Measurements from ENCODE around the gene TMEM222.

TMEM222 gene

GRCh38 chr1:27314737-27315136, 7.2 kb upstream of the TMEM222 start:
- no peak for DNase-seq (ENCODE audit: low read depth)
- H3K4me3 ChIP-seq (ENCODE audit: low read depth, low read length), result no peak overlapping the region
- TF ChIP-seq, protein P1, sequence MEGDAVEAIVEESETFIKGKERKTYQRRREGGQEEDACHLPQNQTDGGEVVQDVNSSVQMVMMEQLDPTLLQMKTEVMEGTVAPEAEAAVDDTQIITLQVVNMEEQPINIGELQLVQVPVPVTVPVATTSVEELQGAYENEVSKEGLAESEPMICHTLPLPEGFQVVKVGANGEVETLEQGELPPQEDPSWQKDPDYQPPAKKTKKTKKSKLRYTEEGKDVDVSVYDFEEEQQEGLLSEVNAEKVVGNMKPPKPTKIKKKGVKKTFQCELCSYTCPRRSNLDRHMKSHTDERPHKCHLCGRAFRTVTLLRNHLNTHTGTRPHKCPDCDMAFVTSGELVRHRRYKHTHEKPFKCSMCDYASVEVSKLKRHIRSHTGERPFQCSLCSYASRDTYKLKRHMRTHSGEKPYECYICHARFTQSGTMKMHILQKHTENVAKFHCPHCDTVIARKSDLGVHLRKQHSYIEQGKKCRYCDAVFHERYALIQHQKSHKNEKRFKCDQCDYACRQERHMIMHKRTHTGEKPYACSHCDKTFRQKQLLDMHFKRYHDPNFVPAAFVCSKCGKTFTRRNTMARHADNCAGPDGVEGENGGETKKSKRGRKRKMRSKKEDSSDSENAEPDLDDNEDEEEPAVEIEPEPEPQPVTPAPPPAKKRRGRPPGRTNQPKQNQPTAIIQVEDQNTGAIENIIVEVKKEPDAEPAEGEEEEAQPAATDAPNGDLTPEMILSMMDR (IDR thresholded peaks at IDR 0.05; ENCODE audit: low read depth, low read length), result no peak
- TF ChIP-seq MAX (IDR thresholded peaks at IDR 0.05; ENCODE audit: low read depth, low read length) (no peak), MYC (IDR thresholded peaks at IDR 0.05; ENCODE audit: low read depth, low read length) (no peak), POLR2A (IDR thresholded peaks at IDR 0.05; ENCODE audit: extremely low read depth, insufficient read length) (no peak)

DNA sequence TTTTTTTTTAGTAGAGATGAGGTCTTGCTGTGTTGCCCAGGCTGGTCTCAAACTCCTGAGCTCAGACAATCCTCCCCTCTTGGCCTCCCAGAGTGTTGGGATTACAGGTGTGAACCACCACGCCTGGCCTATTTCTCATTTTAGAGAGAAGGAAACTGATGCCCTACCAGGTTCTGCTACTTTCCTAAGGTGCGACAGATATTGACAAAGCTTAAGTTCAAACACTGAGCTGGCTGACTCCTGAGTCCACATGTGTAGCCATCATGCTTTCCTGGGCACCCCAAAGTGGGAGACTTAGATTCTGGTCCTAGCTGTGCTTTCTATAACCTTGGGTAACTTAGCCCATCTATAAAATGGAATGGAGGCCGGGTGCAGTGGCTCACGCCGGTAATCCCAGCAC, 5.1 kb upstream of the TMEM222 start:
- no peak overlapping the region for H3K4me3 ChIP-seq (ENCODE audit: low read depth, low read length)
- DNase-seq (ENCODE audit: low read depth), result no peak
- TF ChIP-seq MAX (IDR thresholded peaks at IDR 0.05; ENCODE audit: low read depth, low read length), result no peak
- TF ChIP-seq POLR2A (IDR thresholded peaks at IDR 0.05; ENCODE audit: extremely low read depth, insufficient read length), result no peak
- TF ChIP-seq, protein P1 (IDR thresholded peaks at IDR 0.05; ENCODE audit: low read depth, low read length), result no peak
- no peak for TF ChIP-seq MYC (IDR thresholded peaks at IDR 0.05; ENCODE audit: low read depth, low read length)

DNA sequence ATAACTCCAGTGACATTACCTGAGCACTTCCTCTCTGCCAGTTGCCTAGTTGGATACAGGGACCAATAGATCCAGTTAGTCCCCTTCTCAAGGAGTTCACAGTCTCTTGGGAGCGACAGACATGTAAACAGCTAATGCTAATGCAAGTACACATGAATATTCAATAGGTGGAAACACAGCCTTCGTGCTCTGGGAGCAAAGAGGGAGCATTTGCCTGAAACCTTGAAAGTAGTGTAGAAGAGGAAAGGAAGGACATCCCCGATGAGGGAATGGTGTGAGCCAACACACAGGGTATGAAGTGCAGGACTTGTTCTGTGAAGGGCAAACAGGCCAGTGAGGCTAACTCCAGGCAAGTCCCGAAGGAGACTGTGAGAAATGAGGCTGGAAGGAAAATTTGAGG, 3.8 kb upstream of the TMEM222 start:
- TF ChIP-seq MYC (IDR thresholded peaks at IDR 0.05; ENCODE audit: low read depth, low read length) (no peak), POLR2A (IDR thresholded peaks at IDR 0.05; ENCODE audit: extremely low read depth, insufficient read length) (no peak), MAX (IDR thresholded peaks at IDR 0.05; ENCODE audit: low read depth, low read length) (no peak)
- TF ChIP-seq, protein P1 (IDR thresholded peaks at IDR 0.05; ENCODE audit: low read depth, low read length), result no peak
- no peak overlapping the region for H3K4me3 ChIP-seq (ENCODE audit: low read depth, low read length)
- no peak for DNase-seq (ENCODE audit: low read depth)

DNA sequence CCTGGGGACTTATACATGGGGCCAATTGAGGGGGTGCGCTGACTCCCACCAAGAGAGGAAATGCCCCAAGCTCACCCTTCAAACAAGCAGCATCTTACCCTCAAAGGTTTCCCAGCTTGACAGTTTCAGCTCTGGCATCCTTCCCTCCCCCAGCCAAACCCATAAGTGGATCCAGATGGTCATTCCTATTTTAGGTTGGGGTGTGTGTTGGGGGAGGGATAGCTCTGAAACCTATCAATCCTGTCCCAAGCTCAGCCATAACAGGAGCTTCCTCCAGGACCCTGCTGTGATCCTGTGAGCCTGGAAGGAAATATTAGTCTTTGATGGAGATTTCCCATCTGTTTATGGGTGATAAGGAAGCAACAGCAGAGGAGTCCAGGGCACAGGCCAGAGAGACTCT, 3.4 kb upstream of the TMEM222 start:
- TF ChIP-seq POLR2A (IDR thresholded peaks at IDR 0.05; ENCODE audit: extremely low read depth, insufficient read length) (no peak), MAX (IDR thresholded peaks at IDR 0.05; ENCODE audit: low read depth, low read length) (no peak), MYC (IDR thresholded peaks at IDR 0.05; ENCODE audit: low read depth, low read length) (no peak)
- no peak overlapping the region for H3K4me3 ChIP-seq (ENCODE audit: low read depth, low read length)
- DNase-seq (ENCODE audit: low read depth), result no peak

GRCh38 chr1:27322569-27323240, 742 bp downstream of the TMEM222 start:
- DNase-seq (ENCODE audit: low read depth), result no peak
- H3K4me3 ChIP-seq (ENCODE audit: low read depth, low read length), result peak overlapping the region; percentile 81
- no peak for TF ChIP-seq MYC (IDR thresholded peaks at IDR 0.05; ENCODE audit: low read depth, low read length)
- TF ChIP-seq MAX (IDR thresholded peaks at IDR 0.05; ENCODE audit: low read depth, low read length), result peak; percentile 36; the same call in 1 of the 2 replicates

DNA sequence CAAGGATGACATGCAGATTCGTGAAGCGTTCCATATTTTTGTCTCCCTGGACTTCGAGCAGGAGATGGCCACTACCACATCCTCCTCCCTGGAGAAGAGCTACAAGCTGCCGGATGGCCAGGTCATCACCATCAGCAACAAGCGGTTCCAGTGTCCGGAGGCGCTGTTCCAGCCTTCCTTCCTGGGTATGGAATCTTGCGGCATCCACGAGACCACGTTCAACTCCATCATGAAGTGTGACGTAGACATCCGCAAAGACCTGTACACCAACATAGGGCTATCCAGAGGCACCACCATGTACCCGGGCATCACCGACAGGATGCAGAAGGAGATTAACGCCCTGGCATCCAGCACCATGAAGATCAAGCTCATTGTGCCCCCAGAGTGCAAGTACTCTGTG, 3.3 kb downstream of the TMEM222 start:
- no peak overlapping the region for H3K4me3 ChIP-seq (ENCODE audit: low read depth, low read length)
- no peak for DNase-seq (ENCODE audit: low read depth)
- TF ChIP-seq MAX (IDR thresholded peaks at IDR 0.05; ENCODE audit: low read depth, low read length) (no peak), POLR2A (IDR thresholded peaks at IDR 0.05; ENCODE audit: extremely low read depth, insufficient read length) (no peak), MYC (IDR thresholded peaks at IDR 0.05; ENCODE audit: low read depth, low read length) (no peak)
- TF ChIP-seq, protein P1 (IDR thresholded peaks at IDR 0.05; ENCODE audit: low read depth, low read length), result no peak
